SU-DHL-6 (cell line): ENCODE results near the gene SMIM9.

Source experiments
- EZH2phosphoT487 ChIP-seq: fragments of 200-600 bp; sonication (generic), shearing (Covaris generic); conservative IDR thresholded peaks from 2 replicates; pipeline ENCODE4 v1.6.1; 2018; ENCODE audit warnings: mild to moderate bottlenecking, antibody characterized with exemption, low read length, moderate library complexity, mixed read lengths
- TF ChIP-seq, protein P1 (sequence below): fragments of 200-600 bp; sonication (generic); IDR thresholded peaks from one replicate; pipeline ENCODE4 v1.5.1; 2017; ENCODE audit warnings: antibody characterized with exemption, mild to moderate bottlenecking, low read length, moderate library complexity; ENCODE audit not compliant: insufficient read depth, poor library complexity, severe bottlenecking

DNA sequence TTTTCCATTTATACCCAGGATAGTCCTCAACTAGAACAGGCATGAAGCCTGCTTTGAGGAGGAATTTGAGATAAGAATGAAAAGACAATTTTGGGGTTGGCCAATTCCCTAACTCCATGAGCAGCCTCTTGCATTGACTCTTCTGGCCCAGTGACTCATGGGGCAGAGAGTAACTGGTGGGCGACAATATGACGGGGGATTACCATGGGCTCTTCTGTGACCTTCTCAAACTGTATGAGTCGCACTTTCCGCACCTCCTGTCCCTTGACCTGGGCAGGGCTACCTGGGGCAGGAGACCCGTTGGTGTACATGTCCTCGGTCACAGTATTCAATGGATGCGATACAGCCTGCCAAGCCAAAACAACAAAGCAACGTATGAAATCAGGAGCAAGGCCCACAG, 42.5 kb downstream of the SMIM9 start:
- TF ChIP-seq, protein P1, sequence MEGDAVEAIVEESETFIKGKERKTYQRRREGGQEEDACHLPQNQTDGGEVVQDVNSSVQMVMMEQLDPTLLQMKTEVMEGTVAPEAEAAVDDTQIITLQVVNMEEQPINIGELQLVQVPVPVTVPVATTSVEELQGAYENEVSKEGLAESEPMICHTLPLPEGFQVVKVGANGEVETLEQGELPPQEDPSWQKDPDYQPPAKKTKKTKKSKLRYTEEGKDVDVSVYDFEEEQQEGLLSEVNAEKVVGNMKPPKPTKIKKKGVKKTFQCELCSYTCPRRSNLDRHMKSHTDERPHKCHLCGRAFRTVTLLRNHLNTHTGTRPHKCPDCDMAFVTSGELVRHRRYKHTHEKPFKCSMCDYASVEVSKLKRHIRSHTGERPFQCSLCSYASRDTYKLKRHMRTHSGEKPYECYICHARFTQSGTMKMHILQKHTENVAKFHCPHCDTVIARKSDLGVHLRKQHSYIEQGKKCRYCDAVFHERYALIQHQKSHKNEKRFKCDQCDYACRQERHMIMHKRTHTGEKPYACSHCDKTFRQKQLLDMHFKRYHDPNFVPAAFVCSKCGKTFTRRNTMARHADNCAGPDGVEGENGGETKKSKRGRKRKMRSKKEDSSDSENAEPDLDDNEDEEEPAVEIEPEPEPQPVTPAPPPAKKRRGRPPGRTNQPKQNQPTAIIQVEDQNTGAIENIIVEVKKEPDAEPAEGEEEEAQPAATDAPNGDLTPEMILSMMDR: no peak
- TF ChIP-seq EZH2phosphoT487: no peak
